Activated CD4-positive, alpha-beta T cell treated with anti-CD3 and anti-CD28 coated beads, Interleukin-2, amount 50 U/mL, for 4 hours (primary cell): ENCODE measurements around the gene PPIE.
"Not testable (repeated sequence)": the region's sequence is repeated elsewhere in the genome, so short reads cannot be mapped to it uniquely, and the experiment has no call there.

Experiments
- DNase-seq, 2 experiments: peaks; one replicate each; pipeline ENCODE4 v3.0.0-alpha.2; 2020

Gene PPIE

GRCh38 chr1:39760074-39761008 is 21.7 kb downstream of the PPIE start:
- DNase-seq = no peak

DNA sequence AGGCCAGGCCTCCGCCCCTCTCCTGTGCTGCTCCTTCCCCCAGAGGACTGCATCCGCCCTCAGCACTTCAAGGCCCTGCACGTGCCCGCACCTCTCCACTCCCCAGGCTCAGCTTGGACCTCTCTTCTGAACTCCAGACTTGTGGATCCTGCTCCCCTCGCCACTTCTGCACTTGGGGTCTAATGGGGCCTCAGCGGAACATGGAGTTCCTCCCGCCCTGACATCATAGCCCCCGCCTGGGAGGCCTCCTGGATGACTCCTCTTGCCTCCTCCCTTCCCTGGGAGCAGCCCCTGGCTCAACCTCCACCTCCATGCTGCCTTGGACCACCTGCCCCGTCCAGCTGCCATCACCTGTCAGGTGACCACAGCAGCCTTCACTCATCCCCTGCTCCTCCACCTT is 22.3 kb downstream of the PPIE start:
- no peak for DNase-seq

GRCh38 chr1:39761557-39762260 is 23.0 kb downstream of the PPIE start:
- no peak for DNase-seq

- DNase-seq = no peak
Measured at GRCh38 chr1:39762550-39763540, 24.2 kb downstream of the PPIE start.

DNA sequence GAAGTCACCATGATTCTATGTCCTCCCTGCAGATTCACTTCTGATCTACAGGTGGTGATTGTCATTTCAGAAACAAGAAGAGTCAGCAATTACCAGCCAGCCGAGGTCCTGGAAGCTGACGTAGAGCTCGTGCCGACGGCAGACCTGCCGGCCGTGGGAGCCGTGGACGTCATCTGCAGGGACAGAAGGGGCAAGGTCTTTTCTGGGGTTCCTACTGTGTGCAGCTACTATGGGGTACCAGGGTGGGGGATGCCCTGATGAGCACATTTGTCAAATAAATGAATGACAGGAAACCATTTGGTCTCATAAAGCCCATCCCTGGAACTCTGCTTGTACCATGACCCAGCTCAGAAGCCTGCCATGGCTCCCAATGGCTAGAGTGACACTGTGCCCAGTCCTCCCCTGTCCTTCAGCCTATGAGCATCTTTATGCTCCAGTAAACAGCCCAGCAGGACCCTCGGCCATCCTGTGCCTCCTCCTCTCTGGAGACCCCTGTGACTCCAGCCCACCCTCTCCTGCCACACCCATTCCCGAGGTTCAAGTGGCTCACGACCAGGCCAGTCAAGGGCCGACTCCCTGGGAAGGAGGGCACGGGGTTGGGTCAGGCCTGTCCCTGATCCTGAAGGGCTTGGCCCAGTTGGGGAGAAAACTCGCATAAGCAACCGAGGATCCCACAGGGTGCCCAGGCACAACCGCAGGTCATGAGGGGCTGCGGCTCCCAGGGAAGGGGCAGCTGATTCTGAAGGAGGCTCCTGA is 25.1 kb downstream of the PPIE start:
- not testable (repeated sequence) for DNase-seq

DNA sequence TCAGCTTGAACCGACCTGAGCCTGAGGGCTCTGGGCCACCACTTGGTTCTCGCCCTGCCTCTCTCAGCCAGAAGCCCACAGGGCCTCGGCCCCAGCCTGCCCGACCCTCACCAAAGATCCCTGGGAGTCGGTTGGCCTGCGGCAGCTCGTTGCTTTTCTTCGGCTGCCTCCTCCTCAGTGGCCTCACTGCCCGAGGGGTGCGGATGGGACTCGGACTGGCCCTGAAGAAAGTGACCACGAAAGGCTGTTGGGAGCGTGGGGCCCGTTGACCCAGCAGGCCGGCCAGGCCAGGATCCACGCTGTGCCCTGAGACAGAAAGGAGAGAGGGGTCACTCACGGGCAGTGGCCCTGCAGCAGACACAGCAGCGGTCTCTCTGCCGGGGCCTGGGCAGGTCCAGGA is 25.8 kb downstream of the PPIE start:
- DNase-seq = not testable (repeated sequence)

GRCh38 chr1:39766466-39766865 is 27.8 kb downstream of the PPIE start:
- DNase-seq = not testable (repeated sequence)

DNA sequence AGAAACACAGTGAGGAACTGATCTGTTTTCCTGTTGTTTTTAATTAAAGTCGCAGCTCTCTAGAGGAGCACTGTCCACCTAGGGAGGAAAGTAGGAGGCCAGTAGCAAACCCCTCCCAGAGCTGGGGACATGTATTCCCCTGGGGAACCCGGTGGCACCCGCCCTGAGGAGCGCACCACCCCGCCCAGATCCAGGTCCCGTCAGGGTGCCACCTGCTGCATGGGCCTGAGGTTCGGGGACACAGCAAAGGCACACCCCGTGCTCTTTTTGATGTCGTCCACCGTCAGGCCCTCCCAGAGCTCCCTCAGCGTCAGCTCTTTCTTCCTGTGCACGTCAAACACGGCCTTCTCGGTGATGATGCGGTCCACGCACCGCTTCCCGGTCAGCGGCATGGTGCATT is 30.8 kb downstream of the PPIE start:
- DNase-seq = not testable (repeated sequence)

- DNase-seq = peak; percentile 39 to 40
Measured at GRCh38 chr1:39770100-39771021, 31.7 kb downstream of the PPIE start.

DNA sequence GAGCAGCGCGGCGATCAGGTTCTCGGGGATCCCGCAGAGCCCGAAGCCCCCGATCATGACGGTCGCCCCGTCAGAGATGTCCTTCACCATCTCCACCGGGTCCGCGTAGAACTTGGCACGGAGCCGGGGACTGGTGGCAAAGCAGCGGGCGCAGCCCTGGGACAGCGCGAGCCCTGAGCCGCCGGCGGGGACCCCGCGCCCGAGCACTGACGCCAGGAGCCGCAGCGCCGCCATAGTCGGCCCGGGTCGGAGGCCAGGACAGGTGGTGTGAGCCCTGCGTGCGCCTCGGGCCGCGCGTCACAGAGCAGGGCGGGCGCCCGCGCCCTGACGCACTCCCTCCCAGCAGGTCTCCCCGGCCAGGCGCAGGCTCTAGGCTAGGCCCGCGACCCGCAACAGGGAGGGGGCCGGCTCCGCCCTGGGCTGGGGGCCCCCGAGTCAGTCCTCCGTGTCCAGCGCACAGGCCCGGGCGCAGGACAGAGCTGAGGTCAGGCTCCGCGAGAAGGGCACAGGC is 32.4 kb downstream of the PPIE start, which contains the start of gene OXCT2:
Gene OXCT2, minus strand, starts transcription at position 327 of the 511 bp plus-strand sequence. Its CDS starts 93 bp downstream, at position 234.
- not testable (repeated sequence) for DNase-seq

GRCh38 chr1:39773369-39773979 is 34.8 kb downstream of the PPIE start:
- not testable (repeated sequence) for DNase-seq

- DNase-seq = not testable (repeated sequence)
Measured at GRCh38 chr1:39775141-39775540, 36.5 kb downstream of the PPIE start.

DNA sequence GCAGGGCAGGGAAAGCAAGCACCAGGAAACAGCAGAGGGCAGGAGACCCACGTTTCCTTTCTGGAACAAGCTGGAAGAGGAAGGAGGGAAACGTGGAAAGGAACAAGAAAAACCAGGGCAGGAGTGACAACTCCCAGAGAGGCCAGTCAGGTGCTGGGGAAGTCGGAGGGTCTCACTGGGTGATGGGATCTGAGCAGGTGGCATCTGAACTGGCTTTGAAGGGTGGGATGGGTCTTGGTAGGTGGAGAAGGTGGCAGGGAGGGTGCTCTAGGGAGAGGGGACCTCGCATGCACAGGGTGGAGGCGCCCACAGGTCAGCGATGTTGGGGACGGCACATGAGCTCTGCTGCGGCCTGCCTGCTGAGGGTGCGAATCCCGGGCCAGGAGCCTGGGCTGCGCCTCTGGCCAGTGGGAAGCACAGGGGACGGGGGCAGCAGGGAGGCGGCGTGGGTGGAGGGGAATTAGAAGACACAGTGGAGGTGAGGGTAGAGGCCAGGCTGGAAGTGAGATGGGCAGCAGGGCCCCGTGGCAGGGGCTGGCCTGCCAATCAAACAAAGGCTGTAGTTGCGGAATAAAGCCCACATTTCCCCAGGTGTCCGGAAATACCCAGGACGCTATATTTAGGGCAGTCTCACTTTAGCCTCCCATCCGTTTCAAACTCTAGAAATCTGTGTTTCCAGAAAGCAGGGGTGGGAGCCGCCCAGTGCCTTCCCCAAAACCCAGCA is 37.2 kb downstream of the PPIE start:
- not testable (repeated sequence) for DNase-seq

- DNase-seq = no peak
Measured at GRCh38 chr1:39776400-39776713, 37.7 kb downstream of the PPIE start.

GRCh38 chr1:39776886-39777285 is 38.2 kb downstream of the PPIE start:
- DNase-seq = no peak

DNA sequence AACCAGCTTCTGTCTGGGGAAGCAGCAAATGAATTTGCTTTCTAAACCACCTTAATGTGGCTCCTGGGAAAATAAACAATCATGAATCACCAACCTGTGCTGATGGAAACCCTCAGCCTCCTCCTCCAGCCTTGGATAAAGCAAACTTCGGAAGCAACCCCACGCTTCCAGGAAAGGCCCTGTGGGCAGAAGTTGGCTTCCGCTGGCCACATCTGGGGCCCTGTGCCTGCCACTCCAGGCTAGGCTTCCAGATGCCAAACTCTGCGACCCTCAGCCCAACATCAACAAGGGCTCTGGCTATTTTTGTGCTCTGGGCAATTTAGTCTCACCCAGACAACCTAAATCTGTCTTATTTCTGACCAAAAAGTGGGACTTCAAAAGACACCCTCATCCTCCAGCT is 38.6 kb downstream of the PPIE start:
- DNase-seq = no peak

GRCh38 chr1:39777896-39778295 is 39.2 kb downstream of the PPIE start:
- not testable (repeated sequence) for DNase-seq

GRCh38 chr1:39778463-39779099 is 39.9 kb downstream of the PPIE start:
- DNase-seq = not testable (repeated sequence)

- no peak for DNase-seq
Measured at GRCh38 chr1:39779137-39779536, 40.5 kb downstream of the PPIE start.
